Effector CD8-positive, alpha-beta T cell (primary cell): Measurements from ENCODE around the gene GLIS1.

Experiments
- DNase-seq: peaks from one replicate; lab custom pipeline; 2025; lab: John Stamatoyannopoulos, UW

GLIS1 gene

DNA sequence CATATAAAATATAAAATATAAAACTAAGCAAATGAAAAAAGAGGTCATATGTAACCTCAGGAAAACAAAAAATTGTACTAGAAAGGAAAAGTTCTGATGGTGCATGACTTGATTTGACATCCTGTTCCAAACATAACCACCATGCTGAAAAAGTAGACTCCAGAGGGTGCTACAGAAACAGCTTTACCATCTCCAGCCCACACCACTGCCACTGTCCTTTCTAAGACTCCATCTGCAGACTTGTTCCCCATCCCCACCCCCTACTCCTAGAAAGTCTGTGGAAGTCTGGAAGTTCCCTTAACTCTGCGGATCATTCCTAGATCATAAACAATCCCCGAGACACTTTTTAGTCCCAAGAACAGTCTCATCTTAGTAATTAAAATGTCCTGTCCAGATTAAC lies 20.5 kb downstream of the GLIS1 start:
- DNase-seq, result no peak

DNA sequence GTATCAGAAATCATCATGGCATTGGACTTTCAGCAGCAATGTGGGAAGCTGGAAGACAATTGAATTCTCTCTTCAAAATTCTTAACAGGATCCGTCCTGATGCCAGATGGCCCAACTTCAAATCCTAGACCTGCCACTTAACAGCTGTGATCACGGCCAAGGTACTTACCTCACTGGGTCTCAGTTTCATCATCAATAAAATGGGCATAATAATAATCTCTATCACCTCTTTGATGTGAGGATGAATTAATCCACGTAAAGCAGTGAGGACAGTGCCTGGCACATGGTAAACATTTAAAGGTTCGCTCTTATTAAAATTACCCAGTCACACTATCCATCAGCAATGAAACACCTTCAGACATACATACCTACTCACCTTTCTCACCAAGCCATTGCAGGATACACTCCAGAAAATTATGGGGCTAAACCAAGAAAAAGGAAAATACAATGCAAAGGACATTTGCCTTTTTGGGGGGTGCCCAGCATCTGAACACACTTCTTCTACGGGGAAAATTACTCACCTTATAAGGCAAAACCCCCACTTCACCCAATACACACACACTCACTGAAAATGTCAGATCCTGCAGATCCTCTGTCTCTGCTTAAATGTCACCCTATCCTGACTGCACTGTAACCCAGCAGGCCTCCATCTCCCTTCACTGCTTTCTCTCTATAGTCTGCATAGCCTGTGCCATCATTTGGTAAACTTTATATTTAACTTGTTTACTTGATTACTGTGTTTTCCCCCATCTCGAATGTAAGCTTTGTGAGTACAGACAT lies 21.7 kb downstream of the GLIS1 start:
- DNase-seq, result no peak

DNA sequence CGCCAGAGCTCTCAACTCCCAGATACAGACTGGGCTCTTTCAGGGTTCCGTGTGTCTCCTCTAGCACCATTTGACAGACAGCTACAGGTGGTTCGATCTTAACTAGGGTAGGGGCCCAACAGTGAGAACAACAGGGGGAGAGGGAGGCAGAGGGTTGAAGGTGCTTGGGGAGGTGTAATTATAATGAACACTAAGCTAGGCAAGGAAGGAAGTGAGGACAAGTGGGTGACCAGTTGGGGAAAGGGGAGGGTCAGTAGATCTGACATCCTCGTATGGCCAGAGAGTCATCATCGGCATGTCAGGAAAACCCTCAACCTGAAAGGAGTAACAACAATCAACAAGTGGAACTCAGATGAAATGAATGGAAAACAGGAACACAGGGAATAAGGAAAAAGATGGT lies 22.8 kb downstream of the GLIS1 start:
- DNase-seq, result no peak

DNA sequence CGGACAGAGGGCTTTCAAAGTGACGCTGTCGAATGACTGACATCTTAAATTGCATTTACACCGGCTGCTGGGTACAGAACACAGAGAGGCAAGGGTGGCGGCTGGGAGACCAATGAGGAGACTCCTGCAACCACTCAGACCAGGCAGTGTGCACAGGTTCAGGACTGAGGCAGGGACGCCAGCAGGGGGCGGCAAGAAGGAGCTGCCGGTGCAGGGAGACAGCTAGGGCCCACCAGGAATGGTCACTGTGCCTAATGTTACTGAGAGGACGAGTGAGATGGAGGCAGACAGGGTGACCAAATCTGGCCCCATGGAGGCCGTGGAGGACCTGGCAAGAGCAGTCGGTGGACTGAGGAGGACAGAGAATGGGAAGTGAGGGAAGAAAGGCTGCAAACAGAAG lies 23.5 kb downstream of the GLIS1 start:
- DNase-seq, result no peak

DNA sequence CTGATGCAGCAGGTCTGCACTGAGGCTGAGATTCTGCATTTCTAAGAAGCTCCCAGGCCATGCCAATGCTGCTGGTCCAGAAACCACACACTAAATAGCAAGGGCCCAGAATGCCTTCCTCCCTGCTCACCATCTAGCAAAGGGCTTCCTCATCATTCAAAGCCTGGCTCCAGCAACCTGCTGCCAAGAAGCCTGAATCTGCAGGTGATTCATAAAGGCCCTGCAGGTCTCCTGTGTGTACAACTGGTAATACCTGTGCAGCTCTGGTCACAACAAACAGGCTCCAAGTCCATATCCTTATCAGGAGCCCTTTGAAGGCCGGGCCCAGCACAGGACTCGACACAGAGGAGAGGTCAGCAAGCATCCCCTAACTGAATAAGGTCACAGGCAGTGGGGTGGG lies 26.7 kb downstream of the GLIS1 start:
- DNase-seq, result no peak

DNA sequence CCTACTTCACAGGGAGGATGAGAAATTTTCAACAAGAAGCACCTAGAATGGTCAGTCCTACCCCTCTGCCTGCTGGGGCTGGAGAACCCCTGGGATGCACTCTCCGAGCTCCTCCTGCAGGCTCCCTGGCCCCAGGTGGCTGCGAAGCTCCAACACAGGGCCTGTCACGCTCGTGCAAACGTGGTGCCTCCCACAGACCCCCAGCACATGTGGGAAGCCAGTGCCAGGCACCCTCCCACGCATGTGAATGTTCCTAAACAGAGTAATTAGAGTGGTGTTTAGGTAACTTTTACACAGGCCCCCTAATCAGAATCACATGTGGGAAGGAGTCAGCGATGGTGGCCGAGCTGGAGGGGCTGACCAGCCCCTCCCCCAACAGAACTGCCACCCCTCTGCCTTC lies 28.4 kb downstream of the GLIS1 start:
- DNase-seq, result no peak

DNA sequence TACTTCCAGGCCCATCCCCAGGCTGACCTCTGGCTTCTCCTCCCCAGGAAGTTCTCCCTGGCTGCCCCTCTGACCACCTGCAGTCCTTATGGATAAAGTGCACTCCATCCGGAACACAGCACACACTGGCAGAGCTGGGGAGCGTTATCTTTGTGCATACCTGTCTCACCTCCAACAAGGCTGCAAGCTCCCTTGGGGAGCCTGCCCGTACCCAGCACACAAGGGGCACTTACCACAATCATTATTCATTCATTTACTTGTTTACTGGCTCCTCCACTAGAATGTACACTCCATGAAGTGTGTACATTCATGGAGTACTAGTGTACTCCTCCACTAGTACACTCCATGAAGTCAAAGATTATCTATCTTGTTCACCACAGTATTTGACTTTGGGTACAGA lies 30.3 kb downstream of the GLIS1 start:
- no peak for DNase-seq

DNA sequence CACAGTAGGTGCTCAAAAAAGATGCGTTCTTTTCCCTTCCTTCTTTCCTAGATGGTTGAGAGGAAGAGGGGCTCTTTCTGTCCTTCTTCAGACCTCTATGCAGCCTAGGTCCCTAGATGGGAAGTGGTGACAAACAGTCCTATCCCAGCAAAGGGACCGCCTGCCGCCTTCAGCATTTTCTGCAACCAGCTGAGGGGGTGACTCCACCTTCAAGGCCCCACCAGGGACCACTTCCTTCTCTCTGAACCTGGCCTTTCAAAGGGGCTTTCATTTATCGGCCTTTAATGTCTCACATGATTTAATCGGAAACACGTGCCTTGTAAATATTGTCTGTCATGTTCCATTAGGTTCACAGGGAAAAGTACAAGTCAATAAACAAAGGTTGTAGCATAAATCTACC lies 32.6 kb downstream of the GLIS1 start:
- no peak for DNase-seq

DNA sequence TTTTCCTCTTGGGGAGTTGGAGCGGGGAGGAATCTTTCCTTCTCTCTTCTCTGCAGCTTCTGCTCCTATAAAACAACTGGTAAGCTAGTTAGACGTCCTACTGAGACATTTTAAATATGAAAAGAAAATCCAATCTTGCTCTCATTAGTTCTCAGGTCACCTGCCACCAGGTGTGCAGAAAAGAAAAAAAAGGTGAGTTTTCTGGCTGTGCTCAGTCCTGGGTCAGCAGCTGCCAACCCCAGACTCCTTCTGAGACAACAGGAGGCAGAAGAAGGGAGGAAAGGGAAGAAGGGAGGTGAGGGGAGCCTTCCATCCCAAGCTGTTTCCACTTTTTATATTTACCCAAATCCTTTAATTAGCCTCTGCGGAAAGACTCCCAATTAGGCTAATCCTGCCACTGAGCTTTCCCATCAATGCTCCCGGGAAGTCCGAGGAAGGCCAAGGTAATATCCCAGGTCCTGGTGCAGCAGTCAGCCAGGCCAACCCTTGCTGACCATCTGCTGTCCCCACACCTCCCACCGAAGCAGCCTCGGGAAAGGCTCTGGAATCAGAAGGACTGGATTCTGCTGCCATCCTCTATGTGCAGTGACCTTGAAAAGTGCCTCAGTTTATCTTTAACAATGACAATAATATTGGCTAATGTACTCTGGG lies 33.4 kb downstream of the GLIS1 start:
- no peak for DNase-seq

DNA sequence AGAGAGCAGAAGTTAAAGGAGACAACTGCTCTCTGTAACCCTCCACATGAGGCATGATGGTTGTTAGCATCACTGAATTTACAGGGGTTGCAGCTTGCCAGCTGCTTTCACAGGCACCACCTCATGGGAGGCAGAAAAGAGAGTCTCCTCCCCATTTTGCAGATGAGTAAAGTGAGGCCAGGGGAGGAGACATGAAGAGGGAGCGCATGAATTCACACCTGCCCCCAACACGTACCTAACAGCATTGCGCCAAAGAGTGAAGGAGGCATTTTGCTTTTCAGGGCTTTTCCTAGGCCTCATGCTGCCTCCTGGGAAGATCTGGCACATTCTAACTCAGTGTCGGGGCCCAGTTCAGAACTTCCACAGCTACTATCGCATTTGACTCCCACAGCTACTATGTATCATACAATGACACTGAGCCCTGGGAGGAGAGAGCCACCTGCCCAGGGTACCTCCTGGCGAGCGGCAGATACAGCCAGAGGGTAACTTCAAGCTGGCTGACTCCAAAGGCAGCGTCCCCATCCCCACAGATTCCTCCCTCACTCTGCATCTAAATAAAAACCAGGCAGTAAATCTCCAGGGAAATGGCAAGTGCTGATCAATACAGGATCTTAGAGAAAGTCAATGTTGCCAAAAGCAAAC lies 34.0 kb downstream of the GLIS1 start:
- DNase-seq, result no peak

DNA sequence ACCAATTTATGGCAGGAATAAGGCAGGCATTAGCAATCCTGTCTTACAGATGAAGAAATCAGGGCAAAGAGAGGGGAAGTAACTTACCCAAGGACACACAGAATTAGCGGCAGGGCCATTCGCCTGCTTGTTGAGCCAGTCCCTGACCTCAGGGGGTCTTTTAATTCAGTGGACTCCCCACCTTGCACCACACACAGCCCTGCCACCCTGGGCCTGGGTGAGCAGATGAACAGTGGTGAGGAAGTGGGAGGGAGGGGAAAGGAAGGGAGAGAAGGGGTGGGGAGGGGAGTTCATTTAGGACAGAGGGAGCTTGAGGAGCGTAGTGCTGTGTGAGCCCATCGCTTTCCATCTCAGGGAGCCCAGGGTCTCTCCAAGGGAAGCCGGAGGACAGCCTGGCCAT lies 34.7 kb downstream of the GLIS1 start:
- DNase-seq, result no peak

DNA sequence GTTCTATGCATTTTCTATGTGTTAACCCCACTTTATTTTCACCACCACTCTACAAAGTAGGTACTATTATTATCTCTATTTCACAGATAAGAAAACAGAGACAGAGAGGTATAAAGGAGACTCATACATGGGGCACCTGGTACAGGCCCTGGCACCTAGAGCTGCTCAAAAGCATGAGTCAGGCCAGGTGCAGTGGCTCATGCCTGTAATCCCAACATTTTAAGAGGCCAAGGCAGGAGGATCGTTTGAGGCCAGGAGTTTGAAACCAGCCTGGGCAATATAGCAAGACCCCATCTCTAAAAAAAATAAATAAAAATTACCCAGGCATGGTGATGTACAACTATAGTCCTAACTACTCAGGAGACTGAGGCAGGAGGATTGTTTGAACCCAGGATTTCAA lies 35.8 kb downstream of the GLIS1 start:
- DNase-seq, result no peak

DNA sequence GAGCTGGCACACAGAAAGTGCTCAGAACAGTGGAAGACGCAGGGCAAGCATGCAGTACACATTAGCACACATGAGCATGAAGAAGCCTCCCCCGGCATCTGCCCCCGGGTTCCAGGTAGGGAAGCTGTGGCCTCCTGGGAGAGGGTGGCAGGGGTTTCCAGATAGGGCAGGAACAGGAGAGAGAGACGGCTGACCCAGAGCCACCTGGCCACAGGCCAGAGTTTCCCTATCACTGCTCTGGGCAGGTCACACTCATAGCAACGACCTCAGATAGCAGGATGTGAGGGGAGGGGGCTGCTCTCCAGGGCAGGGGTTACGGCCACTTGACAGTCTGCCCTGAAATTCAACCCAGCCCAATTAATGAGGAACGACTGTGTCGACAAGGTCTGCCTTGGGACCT lies 36.6 kb downstream of the GLIS1 start:
- DNase-seq, result no peak

DNA sequence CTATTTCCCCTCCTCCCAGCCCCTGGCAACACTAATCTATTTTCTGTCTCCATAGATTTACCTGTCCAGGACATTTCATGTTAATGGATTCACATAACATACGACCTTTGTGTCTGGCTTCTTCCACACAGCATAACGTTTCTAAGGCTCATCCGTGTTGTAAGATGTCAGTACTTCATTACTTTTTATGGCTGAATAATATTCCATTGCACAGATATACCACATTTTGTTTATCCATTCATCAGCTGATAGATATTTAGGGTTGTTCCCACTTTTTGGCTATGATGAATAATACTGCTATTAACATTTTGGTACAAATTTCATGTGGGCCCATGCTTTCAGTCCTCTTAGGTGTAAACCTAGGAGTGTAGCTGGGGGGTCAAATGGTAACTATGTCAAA lies 38.2 kb downstream of the GLIS1 start:
- DNase-seq, result no peak

DNA sequence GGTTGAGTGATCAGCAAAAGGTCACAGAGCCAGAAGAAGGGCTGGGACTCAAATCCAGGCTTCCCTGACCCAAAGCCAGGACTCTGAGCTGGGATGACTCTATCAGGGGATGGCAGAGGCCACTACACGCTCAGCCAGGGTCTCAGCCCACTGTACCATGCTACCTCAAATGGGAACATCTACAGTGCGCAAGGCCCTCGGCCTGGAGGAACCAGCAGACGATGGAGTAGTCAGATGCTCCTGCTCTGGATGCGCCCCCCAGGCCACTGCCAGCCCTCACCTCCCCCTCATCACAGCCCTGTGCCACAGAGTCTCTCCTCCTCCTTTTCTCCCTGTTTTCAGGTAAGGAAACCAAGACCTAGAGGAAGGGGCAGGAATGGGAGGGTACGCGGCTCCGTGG lies 39.0 kb downstream of the GLIS1 start:
- no peak for DNase-seq

DNA sequence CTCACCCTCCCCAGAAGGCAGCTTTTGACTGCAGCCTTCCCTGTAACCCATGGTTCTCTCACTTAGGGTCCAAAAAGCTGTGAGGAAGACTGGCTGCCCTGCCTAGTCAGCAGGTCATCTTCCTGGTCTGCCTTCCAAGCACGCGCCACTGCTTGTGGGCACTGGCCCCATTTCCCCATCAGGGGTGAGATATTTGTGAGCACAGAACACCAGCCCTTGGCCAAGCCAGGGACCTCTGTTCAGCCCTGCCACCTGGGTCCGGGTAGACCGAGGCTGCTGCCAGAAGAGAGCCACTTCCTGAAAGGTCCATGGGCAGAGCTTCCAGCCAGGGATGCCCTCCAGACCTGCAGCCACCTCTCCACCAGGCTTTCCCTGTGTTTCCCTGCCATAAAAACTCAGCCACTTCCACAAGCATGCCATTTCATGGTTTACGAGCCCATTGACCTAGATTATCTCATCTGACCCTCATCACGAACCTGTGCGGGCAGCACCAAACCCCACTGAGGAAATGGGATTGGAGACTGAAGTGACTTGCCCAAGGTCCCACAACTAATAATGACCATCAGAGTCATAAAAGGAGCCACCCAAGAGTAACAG lies 40.5 kb downstream of the GLIS1 start:
- no peak for DNase-seq

DNA sequence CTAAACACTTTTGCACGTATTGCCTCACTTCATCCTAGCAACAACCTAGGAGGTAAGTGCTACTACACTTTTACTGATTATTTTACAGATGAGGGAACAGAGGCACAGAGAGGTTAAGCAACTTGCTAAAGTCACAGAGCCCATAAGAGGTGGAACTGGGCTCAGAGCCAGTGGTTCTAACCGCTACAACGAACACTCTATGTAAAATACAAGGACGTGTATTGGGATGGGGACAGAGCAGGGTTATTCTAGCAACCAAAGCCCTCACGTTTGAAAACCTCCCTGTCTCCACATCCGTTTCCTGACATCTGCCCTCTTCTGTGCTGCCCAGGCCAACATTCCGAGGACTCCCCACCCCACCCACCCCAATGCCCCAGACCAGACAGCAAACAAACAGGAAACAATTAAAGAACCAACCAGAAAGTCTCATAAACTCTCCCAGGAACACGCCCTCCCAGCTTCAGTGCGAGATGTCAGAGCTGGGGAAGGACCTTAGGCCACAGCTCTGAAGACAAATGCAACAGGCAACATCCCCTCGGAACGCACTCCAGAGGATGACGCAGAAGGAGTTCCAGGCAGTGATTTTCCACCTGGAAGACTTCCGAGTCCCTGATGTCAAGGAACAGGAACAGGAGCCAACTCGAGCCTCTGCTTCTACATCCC lies 41.1 kb downstream of the GLIS1 start:
- DNase-seq, result no peak

DNA sequence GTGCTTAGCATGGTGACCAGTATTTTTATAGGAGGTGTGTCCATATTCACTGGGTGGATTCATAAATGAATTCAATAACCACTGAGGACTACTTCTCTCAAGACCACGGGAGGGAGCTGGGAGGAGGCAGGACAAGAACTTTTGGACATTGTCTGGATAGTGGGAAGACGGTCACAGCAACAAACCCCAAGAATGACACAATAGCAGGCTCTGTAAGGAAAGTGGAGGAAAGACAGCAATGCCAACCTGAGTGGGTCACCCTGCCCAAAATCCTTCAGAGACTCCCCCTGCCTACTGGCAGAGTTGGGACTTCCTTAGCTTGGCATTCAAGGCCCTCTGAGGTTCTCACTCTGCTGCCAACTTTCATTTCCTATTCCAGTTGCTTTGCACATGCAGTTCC lies 42.0 kb downstream of the GLIS1 start:
- no peak for DNase-seq

DNA sequence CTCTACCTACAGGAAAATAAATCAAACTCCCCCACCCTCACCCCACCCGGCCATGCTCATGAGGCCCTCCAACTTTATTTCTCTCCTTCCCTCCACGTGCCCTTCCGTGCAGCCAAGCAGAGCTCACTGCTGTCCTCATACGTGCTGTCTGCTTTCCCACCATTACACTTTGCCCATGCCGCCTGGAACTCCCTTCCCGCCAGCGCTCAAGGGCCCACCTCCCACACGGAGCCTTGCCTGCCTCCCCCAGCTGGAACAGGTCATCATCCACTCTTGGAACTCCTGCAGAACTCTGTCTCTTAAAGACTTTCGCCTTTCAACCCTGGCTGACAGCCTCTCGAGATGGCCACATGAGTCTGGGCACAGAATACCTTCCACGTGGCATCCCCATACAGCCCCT lies 42.4 kb downstream of the GLIS1 start:
- DNase-seq, result no peak

DNA sequence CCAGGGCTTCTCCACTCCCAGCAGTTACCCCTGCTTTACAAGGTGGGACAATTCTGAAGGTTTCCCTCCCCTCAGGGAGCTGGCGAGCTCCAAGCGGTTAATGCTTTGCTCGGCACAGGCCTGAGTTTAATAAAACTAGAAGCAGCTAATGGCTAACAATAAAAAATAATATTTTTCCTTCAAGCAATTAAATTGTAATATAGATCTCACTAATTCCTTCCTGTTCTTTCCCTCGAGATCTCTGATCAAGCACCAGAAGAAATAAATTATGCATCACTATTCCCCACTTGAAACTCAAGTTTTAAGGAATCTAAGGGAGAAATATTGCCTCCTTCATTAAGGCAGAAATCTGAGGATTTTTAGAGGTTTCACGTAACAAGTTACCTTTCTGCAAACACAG lies 42.9 kb downstream of the GLIS1 start:
- DNase-seq, result no peak

DNA sequence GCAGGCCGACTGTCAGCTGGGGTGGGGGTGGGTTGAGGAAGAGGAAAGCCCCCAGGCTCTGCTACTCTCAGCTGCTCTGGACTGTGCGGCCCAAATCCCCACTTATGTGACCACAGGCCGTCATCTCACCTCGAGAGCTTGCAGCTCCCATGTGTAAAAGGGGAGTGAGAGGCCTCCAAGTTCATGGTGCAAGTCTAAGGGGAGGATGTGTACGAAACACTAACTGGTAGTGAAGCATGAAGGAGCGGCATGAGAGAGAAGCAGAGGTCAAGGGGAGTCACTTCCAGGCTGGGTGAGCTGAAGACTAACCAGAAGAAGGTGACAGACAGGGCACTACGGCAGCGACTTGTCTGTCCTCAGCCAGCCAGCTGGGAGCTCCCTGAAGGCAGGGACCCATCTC lies 43.8 kb downstream of the GLIS1 start:
- DNase-seq, result no peak

DNA sequence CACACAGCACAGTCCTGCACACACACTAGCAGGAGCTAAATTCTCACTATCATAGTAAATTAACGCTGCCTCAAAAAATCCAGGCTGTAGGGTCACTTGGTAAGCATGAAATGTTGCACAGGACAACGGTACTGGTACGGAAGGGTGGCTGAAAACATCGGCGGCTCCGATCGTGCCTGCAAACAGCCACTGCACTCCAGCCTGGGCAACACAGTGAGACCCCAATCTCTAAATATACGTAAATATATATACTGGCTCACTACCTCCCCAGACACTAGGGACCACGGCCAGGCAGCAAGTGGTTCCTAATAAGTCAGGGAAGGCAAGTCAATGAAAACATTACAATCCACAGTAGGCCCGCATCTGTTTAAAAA lies 44.3 kb downstream of the GLIS1 start:
- no peak for DNase-seq
